Calu3 (cell line): ENCODE results near the gene EPB41L5. TPM values are rescaled to one million over a fixed set of nuclear protein-coding genes. Genes with fewer than 3 reads are reported as not detected.

Experiments used
- BruUV-seq: library from RNA; stranded (reverse); fragments of 400-500 nt; replicated peaks from 2 replicates; lab custom pipeline; 2021; lab: Mats Ljungman, UMichigan
- CTCF ChIA-PET: fragments of 300-600 bp; sonication (Branson Sonifier 250); formaldehyde crosslinking; loops from one replicate; lab custom pipeline; 2022; ENCODE audit warnings: antibody characterized with exemption; lab: Charles Lee
- DNase-seq: peaks from one replicate; pipeline ENCODE4 v3.0.0; 2022
- H3K27ac Mint-ChIP-seq: one replicate; pipeline ENCODE4 v1.8.0; 2022; ENCODE audit warnings: mixed read lengths; ENCODE audit not compliant: unreplicated experiment
- H3K27me3 Mint-ChIP-seq: one replicate; pipeline ENCODE4 v1.8.0; 2022; ENCODE audit warnings: mixed read lengths; ENCODE audit not compliant: unreplicated experiment
- H3K36me3 Mint-ChIP-seq: one replicate; pipeline ENCODE4 v1.8.0; 2022; ENCODE audit warnings: mild to moderate bottlenecking, moderate library complexity, mixed read lengths; ENCODE audit not compliant: insufficient read depth, unreplicated experiment
- H3K4me1 Mint-ChIP-seq: one replicate; pipeline ENCODE4 v1.8.0; 2022; ENCODE audit warnings: mild to moderate bottlenecking, low read depth, mixed read lengths; ENCODE audit not compliant: unreplicated experiment
- H3K4me3 Mint-ChIP-seq: one replicate; pipeline ENCODE4 v1.8.0; 2022; ENCODE audit warnings: mild to moderate bottlenecking, low read depth, moderate library complexity, mixed read lengths; ENCODE audit not compliant: unreplicated experiment
- H3K9me3 Mint-ChIP-seq: one replicate; pipeline ENCODE4 v1.8.0; 2022; ENCODE audit warnings: low read depth, mixed read lengths; ENCODE audit not compliant: unreplicated experiment
- intact Hi-C: fragments of 100-400 bp; cut with micrococcal nuclease; formaldehyde crosslinking; loops from one replicate; pipeline ENCODE4 v1.10.0; 2022; ENCODE audit not compliant: unreplicated experiment
- total RNA-seq: library from RNA; stranded (reverse); gene quantifications from 2 replicates; pipeline ENCODE4 v1.2.3, GENCODE V29; 2022
- TF ChIP-seq, protein P1 (sequence below): fragments of 200-600 bp; IDR thresholded peaks from one replicate; pipeline ENCODE4 v1.8.0; 2022; ENCODE audit warnings: antibody characterized with exemption; ENCODE audit not compliant: unreplicated experiment

EPB41L5 gene
- total RNA-seq, 1 experiment from 2014 or later, result 27.7 TPM

DNA sequence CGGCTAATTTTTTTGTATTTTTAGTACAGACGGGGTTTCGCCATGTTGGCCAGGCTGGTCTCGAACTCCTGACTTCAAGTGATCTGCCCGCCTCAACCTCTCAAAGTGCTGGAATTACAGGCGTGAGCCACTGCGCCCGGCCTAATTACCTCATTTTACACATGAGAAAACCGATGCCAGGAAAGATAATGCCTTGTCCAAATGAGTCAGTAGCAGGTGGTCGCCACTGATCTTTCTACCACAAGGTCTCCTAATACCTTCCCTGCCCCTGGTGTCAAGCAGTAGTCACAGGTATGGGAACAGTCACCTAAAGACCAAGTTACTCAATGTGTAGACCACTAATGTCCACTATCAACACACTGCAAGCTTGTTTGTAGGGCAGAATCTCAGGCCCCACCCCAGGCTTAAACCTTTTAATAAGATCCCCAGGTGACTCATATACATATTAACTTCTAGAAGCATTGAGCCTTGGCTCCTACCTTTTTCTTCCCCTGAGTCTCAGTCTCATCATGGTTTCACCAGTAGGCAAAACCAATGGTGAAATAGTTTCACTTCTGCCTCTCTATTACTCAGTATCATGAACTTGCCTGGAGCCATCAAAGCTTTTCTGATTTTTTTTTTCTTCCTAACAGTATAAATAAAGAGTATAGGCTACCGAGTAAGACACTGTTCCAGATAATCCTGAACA lies 6.9 kb upstream of the EPB41L5 start:
- Mint-ChIP-seq H3K27ac (no peak overlapping the region), H3K4me3 (no peak overlapping the region), H3K4me1 (peaks cover 3% of the 10 kb centered on the region), H3K36me3 (no peaks in the 10 kb centered on the region), H3K9me3 (no peaks in the 10 kb centered on the region), H3K27me3 (no peaks in the 10 kb centered on the region)
- BruUV-seq, result no TSS peak
- TF ChIP-seq, protein P1, sequence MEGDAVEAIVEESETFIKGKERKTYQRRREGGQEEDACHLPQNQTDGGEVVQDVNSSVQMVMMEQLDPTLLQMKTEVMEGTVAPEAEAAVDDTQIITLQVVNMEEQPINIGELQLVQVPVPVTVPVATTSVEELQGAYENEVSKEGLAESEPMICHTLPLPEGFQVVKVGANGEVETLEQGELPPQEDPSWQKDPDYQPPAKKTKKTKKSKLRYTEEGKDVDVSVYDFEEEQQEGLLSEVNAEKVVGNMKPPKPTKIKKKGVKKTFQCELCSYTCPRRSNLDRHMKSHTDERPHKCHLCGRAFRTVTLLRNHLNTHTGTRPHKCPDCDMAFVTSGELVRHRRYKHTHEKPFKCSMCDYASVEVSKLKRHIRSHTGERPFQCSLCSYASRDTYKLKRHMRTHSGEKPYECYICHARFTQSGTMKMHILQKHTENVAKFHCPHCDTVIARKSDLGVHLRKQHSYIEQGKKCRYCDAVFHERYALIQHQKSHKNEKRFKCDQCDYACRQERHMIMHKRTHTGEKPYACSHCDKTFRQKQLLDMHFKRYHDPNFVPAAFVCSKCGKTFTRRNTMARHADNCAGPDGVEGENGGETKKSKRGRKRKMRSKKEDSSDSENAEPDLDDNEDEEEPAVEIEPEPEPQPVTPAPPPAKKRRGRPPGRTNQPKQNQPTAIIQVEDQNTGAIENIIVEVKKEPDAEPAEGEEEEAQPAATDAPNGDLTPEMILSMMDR, result no peak
- CTCF ChIA-PET, result no interaction called here
- DNase-seq, result no peak
- intact Hi-C loops, result no loop called here

DNA sequence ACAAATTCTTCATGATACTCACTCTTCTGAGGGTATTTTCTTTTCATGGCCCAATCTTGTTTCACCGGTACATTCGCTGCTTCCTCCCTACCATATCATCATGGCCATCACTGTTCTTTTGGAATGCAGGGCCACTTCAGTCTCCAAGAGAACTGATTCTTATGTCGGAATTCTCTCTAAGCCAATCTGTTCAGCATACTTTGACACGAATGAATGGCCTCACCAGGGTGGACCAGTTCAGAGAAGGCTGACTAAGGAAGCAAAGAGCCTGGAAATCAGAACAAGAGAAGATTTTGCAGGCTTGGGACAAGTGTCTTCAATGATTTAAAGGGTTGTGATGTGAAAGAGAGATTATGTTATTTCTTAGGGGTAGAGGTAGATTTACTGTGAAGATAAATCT lies 5.0 kb upstream of the EPB41L5 start:
- no TSS peak for BruUV-seq
- intact Hi-C loops, result no loop called here
- Mint-ChIP-seq H3K27ac (no peak overlapping the region), H3K4me3 (no peak overlapping the region), H3K27me3 (no peaks in the 10 kb centered on the region), H3K9me3 (no peaks in the 10 kb centered on the region), H3K36me3 (peaks cover 18% of the 10 kb centered on the region), H3K4me1 (peaks cover 21% of the 10 kb centered on the region)
- TF ChIP-seq, protein P1, result no peak
- CTCF ChIA-PET, result no interaction called here
- DNase-seq, result no peak

DNA sequence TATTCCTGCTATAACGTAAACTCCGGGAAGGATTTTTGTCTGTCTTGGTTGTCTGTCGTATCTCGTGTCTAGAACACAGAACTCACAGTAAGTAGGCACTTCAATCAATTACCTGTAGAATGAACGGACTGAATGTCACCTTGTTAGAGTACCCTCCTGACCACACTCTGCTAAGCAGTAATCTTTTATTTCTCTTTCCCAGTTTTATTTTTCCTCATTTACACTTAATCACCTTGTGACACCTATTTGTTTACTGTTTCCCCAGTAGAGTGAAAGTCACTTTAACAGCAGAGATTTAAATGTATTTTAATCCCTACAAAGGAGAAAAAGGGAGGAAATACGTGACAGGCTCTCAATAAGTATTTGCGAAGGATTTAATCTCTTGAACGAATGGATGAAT lies 514 bp upstream of the EPB41L5 start:
- Mint-ChIP-seq H3K27ac (peak overlapping the region; percentile 91), H3K9me3 (no peaks in the 10 kb centered on the region), H3K4me3 (peak overlapping the region; percentile 84), H3K4me1 (peaks cover 45% of the 10 kb centered on the region), H3K36me3 (peaks cover 30% of the 10 kb centered on the region), H3K27me3 (no peaks in the 10 kb centered on the region)
- DNase-seq, result no peak
- no TSS peak for BruUV-seq
- intact Hi-C loops, result loop anchor here (2.0 to 10.0 kb wide), 3 partner anchors 54 to 258 kb away; partner anchors contain the start of gene PTPN4
- CTCF ChIA-PET, result interaction anchor here (1.0 to 1.5 kb wide), 4 partner anchors 15 to 163 kb away, joined by 3 to 5 read pairs (median 3); no protein-coding TSS in a partner anchor
- TF ChIP-seq, protein P1, result no peak

DNA sequence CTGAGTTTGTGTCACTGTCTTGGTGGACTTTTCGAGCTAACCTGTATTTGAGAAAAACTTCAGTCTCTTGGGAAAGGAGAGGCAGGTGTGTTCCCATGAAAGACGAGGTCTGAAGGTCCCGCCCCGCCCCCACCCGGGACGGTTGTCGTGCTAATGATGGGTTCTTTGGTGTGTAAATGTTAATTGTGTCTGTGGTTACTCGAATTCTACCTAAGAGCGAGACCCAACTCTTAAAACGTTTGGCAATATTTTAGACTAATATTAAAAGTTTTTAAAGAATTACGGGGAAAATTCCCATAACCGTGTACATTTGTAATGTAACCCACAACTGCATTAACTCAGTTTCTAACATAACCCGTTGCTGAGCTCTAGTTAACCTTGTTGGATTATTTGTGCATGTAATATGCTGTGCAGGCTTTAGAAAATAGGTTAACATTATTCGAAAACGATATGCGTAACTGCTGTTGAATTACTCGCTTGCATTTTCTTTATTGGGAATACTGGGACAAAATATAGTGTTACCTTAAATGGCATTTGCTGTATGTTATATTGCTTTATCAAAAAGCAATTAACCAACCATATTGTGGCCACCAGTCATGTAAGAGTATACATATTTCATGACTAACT lies 833 bp downstream of the EPB41L5 start:
- TF ChIP-seq, protein P1, result no peak
- intact Hi-C loops, result loop anchor here (1.0 to 10.0 kb wide), 4 partner anchors 53 to 259 kb away; partner anchors contain the start of gene PTPN4
- peaks cover 30% of the 10 kb centered on the region for H3K36me3 Mint-ChIP-seq
- H3K4me1 Mint-ChIP-seq, result peaks cover 48% of the 10 kb centered on the region
- BruUV-seq, result TSS peak; percentile 79
- H3K27me3 Mint-ChIP-seq, result no peaks in the 10 kb centered on the region
- H3K4me3 Mint-ChIP-seq, result peak overlapping the region; percentile 84
- no peak for DNase-seq
- H3K27ac Mint-ChIP-seq, result no peak overlapping the region
- CTCF ChIA-PET, result interaction anchor here (1.2 to 1.5 kb wide), 3 partner anchors 13 to 94 kb away, joined by 3 to 9 read pairs (median 3); no protein-coding TSS in a partner anchor
- H3K9me3 Mint-ChIP-seq, result no peaks in the 10 kb centered on the region
